ENCODE measurements around the gene TEX47.

TEX47 gene

DNA sequence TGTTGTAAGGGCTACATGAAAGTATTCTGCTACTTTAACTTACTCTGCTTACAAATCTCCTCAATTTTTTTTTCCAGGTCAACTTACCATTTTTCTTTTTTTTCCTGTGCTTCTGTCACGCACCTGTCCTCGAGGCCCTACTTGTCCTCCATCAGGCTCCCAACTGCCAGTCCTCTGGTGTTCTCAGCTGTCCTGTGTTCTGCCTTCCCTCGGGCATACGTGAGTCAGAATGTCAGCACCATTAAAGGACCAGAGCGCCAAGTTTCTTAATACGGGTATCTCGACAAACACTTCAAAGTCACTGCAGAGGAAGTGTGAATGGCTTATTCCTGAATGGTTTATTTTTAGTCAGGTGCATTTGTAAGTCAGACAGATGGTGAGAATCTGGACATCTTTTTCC, at the start of gene TEX47:
TSS of gene TEX47 (minus strand) at position 185 of the 400 bp plus-strand sequence. CDS start 795 bp downstream, outside the sequence.
- Histone ChIP-seq H3K4me1 (ENCODE audit: control insufficient read depth, insufficient read depth, low read length) (no peaks in the 10 kb centered on the region), H3K9ac (ENCODE audit: low read length) (no peak within 1 kb of the TSS), H3K27me3 (ENCODE audit: control insufficient read depth, insufficient read depth, low read length) (no peaks in the 10 kb centered on the region), H3K36me3 (ENCODE audit: control insufficient read depth, insufficient read depth, low read length) (no peaks in the 10 kb centered on the region), H3K4me3 (ENCODE audit: low read length) (no peak within 1 kb of the TSS), H3K27ac (ENCODE audit: low read depth, low read length) (no peak within 1 kb of the TSS)

DNA sequence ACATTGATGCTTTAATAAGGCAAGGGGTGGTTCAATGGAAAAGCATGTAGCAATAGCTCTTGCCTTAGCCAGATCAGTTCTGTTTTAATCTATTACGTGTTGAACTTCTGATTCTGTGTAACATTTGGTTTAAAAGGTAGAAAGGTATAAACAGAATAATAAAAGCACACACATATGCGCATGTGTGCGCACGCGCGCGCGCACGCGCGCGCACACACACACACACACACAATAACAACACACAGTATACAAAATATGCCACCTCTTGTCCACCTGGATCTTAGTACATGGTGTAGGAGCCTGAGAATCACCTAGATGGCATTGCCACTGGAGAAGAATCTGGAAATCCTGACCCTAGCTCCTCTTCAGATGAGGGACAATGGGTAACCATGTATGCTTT, 49.6 kb upstream of the TEX47 start:
- no peak overlapping the region for H3K4me3 ChIP-seq (ENCODE audit: low read length)
- H3K4me1 ChIP-seq (ENCODE audit: control insufficient read depth, insufficient read depth, low read length), result no peaks in the 10 kb centered on the region
- no peaks in the 10 kb centered on the region for H3K27me3 ChIP-seq (ENCODE audit: control insufficient read depth, insufficient read depth, low read length)
- H3K36me3 ChIP-seq (ENCODE audit: control insufficient read depth, insufficient read depth, low read length), result no peaks in the 10 kb centered on the region
- H3K9ac ChIP-seq (ENCODE audit: low read length), result no peak overlapping the region
- H3K27ac ChIP-seq (ENCODE audit: low read depth, low read length), result no peak overlapping the region

DNA sequence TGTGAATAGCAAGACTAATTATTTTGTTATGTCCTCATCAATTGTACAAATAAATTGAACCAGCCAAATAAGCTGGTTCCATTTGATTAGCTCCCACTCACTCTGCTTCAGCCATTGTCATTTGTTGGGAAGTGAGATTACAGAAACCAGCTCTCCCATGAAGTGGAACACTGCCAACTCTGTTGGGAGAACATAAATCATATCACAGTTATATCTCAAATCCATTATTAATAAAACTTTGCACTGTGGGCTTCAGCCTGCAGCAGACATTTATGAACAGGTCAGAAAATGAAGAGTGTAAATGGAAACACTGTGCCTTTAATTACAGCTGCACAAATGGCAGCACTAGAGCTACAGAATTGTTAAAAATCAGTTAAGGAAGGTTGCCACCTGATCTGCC, 46.7 kb upstream of the TEX47 start:
- no peak overlapping the region for H3K9ac ChIP-seq (ENCODE audit: low read length)
- H3K27me3 ChIP-seq (ENCODE audit: control insufficient read depth, insufficient read depth, low read length), result no peaks in the 10 kb centered on the region
- no peak overlapping the region for H3K4me3 ChIP-seq (ENCODE audit: low read length)
- no peaks in the 10 kb centered on the region for H3K36me3 ChIP-seq (ENCODE audit: control insufficient read depth, insufficient read depth, low read length)
- H3K27ac ChIP-seq (ENCODE audit: low read depth, low read length), result no peak overlapping the region
- no peaks in the 10 kb centered on the region for H3K4me1 ChIP-seq (ENCODE audit: control insufficient read depth, insufficient read depth, low read length)

GRCh38 chr7:88835147-88835728, 39.7 kb upstream of the TEX47 start:
- Histone ChIP-seq H3K27me3 (ENCODE audit: control insufficient read depth, insufficient read depth, low read length) (no peaks in the 10 kb centered on the region), H3K36me3 (ENCODE audit: control insufficient read depth, insufficient read depth, low read length) (no peaks in the 10 kb centered on the region), H3K9ac (ENCODE audit: low read length) (no peak overlapping the region), H3K4me3 (ENCODE audit: low read length) (no peak overlapping the region), H3K4me1 (ENCODE audit: control insufficient read depth, insufficient read depth, low read length) (no peaks in the 10 kb centered on the region), H3K27ac (ENCODE audit: low read depth, low read length) (no peak overlapping the region)

GRCh38 chr7:88826222-88826621, 30.7 kb upstream of the TEX47 start:
- Histone ChIP-seq H3K27ac (ENCODE audit: low read depth, low read length) (no peak overlapping the region), H3K36me3 (ENCODE audit: control insufficient read depth, insufficient read depth, low read length) (no peaks in the 10 kb centered on the region), H3K4me3 (ENCODE audit: low read length) (no peak overlapping the region), H3K9ac (ENCODE audit: low read length) (no peak overlapping the region), H3K4me1 (ENCODE audit: control insufficient read depth, insufficient read depth, low read length) (no peaks in the 10 kb centered on the region), H3K27me3 (ENCODE audit: control insufficient read depth, insufficient read depth, low read length) (no peaks in the 10 kb centered on the region)

DNA sequence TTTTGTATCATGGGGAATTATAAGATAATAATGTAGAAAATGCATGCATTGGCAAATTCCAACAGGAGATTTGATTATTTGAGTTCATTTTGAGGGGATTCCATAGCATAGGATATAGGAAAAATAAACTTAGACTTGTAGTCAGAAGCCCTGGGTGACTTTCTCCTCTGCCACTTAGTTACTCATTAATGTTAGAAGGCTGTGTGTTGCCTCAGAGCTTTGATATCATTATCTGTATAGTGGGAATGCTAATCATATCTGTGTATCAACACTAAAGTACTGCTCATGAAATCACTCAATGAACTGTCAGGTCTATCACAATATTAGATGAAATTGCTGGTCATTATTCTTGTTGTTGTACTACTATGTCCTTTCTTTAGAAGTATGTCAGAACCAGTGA, 23.0 kb upstream of the TEX47 start:
- Histone ChIP-seq H3K36me3 (ENCODE audit: control insufficient read depth, insufficient read depth, low read length) (no peaks in the 10 kb centered on the region), H3K27me3 (ENCODE audit: control insufficient read depth, insufficient read depth, low read length) (no peaks in the 10 kb centered on the region), H3K4me1 (ENCODE audit: control insufficient read depth, insufficient read depth, low read length) (no peaks in the 10 kb centered on the region), H3K4me3 (ENCODE audit: low read length) (no peak overlapping the region), H3K9ac (ENCODE audit: low read length) (no peak overlapping the region), H3K27ac (ENCODE audit: low read depth, low read length) (no peak overlapping the region)

DNA sequence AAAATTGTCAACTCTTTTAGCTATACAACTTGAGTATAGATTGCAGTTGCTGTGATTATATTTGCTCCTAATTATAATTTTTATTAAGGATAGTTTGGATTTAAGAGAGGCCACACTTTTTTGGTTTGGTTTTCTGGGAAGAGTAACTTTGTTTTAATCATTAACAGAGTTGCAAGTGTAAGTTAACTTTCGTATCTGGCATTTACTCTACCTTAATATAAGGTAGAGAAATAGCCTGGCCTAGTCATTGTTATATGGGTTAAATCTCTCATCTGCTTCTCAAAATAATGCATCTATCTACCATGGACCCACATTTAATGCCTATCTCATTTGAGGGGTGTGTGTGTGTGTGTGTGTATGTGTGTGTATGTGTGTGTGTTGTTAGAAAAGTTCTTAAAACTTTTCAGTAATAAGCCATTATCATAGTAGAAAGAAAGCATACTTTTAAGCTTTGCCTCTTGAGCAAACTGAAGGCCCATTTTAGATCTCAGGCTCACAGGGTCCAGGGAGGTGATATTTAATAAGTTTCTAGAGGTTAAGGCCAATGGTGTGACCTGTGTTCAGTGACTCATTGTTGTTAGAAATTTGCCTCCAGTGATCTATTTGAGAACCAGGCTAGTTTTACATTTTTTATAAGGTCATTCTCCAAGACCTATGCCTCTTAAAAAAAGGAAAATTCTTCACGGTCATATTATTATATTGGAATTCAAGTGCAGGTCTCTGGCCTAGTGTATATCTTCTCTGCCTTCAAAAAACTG, 10.9 kb upstream of the TEX47 start:
- no peaks in the 10 kb centered on the region for H3K27me3 ChIP-seq (ENCODE audit: control insufficient read depth, insufficient read depth, low read length)
- H3K36me3 ChIP-seq (ENCODE audit: control insufficient read depth, insufficient read depth, low read length), result no peaks in the 10 kb centered on the region
- H3K27ac ChIP-seq (ENCODE audit: low read depth, low read length), result no peak overlapping the region
- H3K9ac ChIP-seq (ENCODE audit: low read length), result no peak overlapping the region
- no peaks in the 10 kb centered on the region for H3K4me1 ChIP-seq (ENCODE audit: control insufficient read depth, insufficient read depth, low read length)
- no peak overlapping the region for H3K4me3 ChIP-seq (ENCODE audit: low read length)

- H3K27ac ChIP-seq (ENCODE audit: low read depth, low read length), result no peak overlapping the region
Measured at GRCh38 chr7:88801046-88801445, 5.5 kb upstream of the TEX47 start.

GRCh38 chr7:88792361-88792760, 3.2 kb downstream of the TEX47 start:
- Histone ChIP-seq H3K27me3 (ENCODE audit: control insufficient read depth, insufficient read depth, low read length) (no peaks in the 10 kb centered on the region), H3K4me3 (ENCODE audit: low read length) (no peak overlapping the region), H3K4me1 (ENCODE audit: control insufficient read depth, insufficient read depth, low read length) (no peaks in the 10 kb centered on the region), H3K9ac (ENCODE audit: low read length) (no peak overlapping the region), H3K36me3 (ENCODE audit: control insufficient read depth, insufficient read depth, low read length) (no peaks in the 10 kb centered on the region), H3K27ac (ENCODE audit: low read depth, low read length) (no peak overlapping the region)

More at GRCh38 chr7:88801046-88801445, 5.5 kb upstream of the TEX47 start:
- no peaks in the 10 kb centered on the region for H3K27me3 ChIP-seq (ENCODE audit: control insufficient read depth, insufficient read depth, low read length)
- no peaks in the 10 kb centered on the region for H3K36me3 ChIP-seq (ENCODE audit: control insufficient read depth, insufficient read depth, low read length)
- H3K9ac ChIP-seq (ENCODE audit: low read length), result no peak overlapping the region
- H3K4me3 ChIP-seq (ENCODE audit: low read length), result no peak overlapping the region
- no peaks in the 10 kb centered on the region for H3K4me1 ChIP-seq (ENCODE audit: control insufficient read depth, insufficient read depth, low read length)

- Histone ChIP-seq H3K4me1 (ENCODE audit: control insufficient read depth, insufficient read depth, low read length) (no peaks in the 10 kb centered on the region), H3K9ac (ENCODE audit: low read length) (no peak overlapping the region), H3K27ac (ENCODE audit: low read depth, low read length) (no peak overlapping the region), H3K36me3 (ENCODE audit: control insufficient read depth, insufficient read depth, low read length) (no peaks in the 10 kb centered on the region), H3K4me3 (ENCODE audit: low read length) (no peak overlapping the region), H3K27me3 (ENCODE audit: control insufficient read depth, insufficient read depth, low read length) (no peaks in the 10 kb centered on the region)
Measured at GRCh38 chr7:88791891-88792290, 3.6 kb downstream of the TEX47 start.

GRCh38 chr7:88789480-88790064, 6.0 kb downstream of the TEX47 start:
- Histone ChIP-seq H3K36me3 (ENCODE audit: control insufficient read depth, insufficient read depth, low read length) (no peaks in the 10 kb centered on the region), H3K9ac (ENCODE audit: low read length) (no peak overlapping the region), H3K4me1 (ENCODE audit: control insufficient read depth, insufficient read depth, low read length) (no peaks in the 10 kb centered on the region), H3K4me3 (ENCODE audit: low read length) (no peak overlapping the region), H3K27me3 (ENCODE audit: control insufficient read depth, insufficient read depth, low read length) (no peaks in the 10 kb centered on the region), H3K27ac (ENCODE audit: low read depth, low read length) (no peak overlapping the region)

DNA sequence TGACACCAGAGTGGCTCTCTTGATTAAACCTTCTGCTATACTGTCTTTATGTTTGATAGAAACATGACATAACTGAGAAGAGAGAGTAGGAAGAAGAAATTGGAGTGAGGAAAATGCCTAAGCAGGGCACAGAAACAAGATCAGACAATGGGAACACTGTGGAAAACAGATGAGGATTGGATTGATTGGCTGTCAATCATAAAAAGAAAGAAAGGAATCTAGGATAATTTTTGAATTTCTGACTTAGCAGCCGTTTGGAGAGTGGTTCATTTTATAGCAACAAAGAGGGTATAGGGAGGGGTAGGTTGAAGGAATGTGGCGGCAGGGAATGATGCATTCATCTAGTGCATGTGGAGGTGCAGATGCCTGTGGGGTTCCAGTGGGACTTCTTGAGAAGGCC, 7.8 kb downstream of the TEX47 start:
- Histone ChIP-seq H3K36me3 (ENCODE audit: control insufficient read depth, insufficient read depth, low read length) (no peaks in the 10 kb centered on the region), H3K4me1 (ENCODE audit: control insufficient read depth, insufficient read depth, low read length) (no peaks in the 10 kb centered on the region), H3K4me3 (ENCODE audit: low read length) (no peak overlapping the region), H3K27ac (ENCODE audit: low read depth, low read length) (no peak overlapping the region), H3K27me3 (ENCODE audit: control insufficient read depth, insufficient read depth, low read length) (no peaks in the 10 kb centered on the region), H3K9ac (ENCODE audit: low read length) (no peak overlapping the region)

DNA sequence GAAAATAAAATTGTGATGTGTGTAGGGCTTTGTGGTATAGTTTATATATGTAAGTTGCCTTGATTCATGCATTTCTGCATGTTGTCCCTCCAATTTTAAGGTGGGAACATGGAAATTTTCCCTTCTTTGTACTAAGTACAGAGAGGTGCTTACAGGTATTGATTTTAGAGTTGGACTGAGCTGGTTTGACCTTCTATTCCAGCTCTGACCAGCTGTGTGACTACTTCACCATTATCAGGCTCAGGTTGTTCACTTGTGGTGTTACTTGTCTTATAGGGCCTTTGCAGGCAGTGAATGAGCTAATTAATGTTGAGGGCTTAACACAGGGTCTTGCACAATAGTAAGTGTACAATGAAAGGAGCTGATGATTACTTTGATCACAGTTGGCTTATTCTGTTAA, 19.7 kb downstream of the TEX47 start:
- no peak overlapping the region for H3K9ac ChIP-seq (ENCODE audit: low read length)
- no peaks in the 10 kb centered on the region for H3K36me3 ChIP-seq (ENCODE audit: control insufficient read depth, insufficient read depth, low read length)
- H3K4me3 ChIP-seq (ENCODE audit: low read length), result no peak overlapping the region
- no peaks in the 10 kb centered on the region for H3K4me1 ChIP-seq (ENCODE audit: control insufficient read depth, insufficient read depth, low read length)
- no peak overlapping the region for H3K27ac ChIP-seq (ENCODE audit: low read depth, low read length)
- no peaks in the 10 kb centered on the region for H3K27me3 ChIP-seq (ENCODE audit: control insufficient read depth, insufficient read depth, low read length)

Measured in rectal smooth muscle tissue (tissue), 1 donor.